Activated CD4-positive, CD25-positive, alpha-beta regulatory T cell (primary cell): ENCODE measurements around the gene HNRNPCL1.
"Not testable (repeated sequence)": the region's sequence is repeated elsewhere in the genome, so short reads cannot be mapped to it uniquely, and the experiment has no call there.

ENCODE experiments used
- DNase-seq, 4 experiments: peaks; one replicate each; lab custom pipeline; 2025; lab: John Stamatoyannopoulos, UW

Gene HNRNPCL1

GRCh38 chr1:12848620-12849019, at the start of gene HNRNPCL1:
Gene HNRNPCL1 (minus strand): TSS chr1:12848720. CDS start chr1:12848289, 431 bp downstream.
- not testable (repeated sequence) for DNase-seq

DNA sequence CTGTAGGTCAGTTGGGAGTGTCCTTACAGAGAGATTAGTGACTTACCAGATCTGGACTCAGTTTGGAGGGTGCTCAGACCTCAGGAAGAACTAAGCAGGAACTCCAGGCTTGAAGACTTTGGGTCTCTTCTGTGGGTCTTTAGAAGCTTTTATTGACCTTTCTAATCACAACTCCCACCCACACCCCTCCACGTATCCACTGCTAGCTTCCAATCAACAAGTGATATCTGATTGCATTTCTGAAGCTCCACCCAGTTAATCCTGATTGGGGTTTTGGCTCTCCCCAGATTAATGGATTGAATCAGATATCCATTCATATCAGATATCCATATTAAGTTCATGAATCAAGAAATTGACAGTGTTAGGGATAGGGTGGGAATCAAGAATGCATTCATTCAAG, 49.6 kb upstream of the HNRNPCL1 start, which contains the start of gene PRAMEF10:
TSS of gene PRAMEF10 (minus strand) at position 101 of the 400 bp plus-strand sequence. CDS start 2,423 bp downstream, outside the sequence.
- not testable (repeated sequence) for DNase-seq

- not testable (repeated sequence) for DNase-seq
Observed at GRCh38 chr1:12886101-12886500, 37.6 kb upstream of the HNRNPCL1 start, which contains the start of gene PRAMEF4. Gene PRAMEF4 (minus strand): TSS chr1:12886201. CDS start chr1:12883394, 2,807 bp downstream.

DNA sequence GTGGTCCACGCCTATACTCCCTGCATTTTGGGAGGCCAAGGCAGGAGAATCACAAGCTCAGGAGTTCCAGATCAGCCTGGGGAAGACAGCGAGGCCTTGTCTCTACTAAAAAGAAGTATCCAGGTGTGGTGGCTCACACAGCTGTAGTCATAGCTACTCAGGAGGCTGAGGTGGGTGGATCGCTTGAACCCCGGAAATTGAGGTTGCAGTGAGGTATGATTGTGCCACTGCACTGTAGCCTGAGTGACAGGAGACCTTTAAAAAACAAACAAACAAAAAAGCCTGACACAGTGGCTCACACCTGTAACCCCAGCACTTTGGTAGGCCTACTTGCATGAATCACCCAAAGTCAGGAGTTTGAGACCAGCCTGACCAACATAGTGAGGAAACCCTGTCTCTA, 29.9 kb upstream of the HNRNPCL1 start:
- not testable (repeated sequence) for DNase-seq

- not testable (repeated sequence) for DNase-seq
Observed at GRCh38 chr1:12863131-12863880, 14.8 kb upstream of the HNRNPCL1 start.

GRCh38 chr1:12856786-12857185, 8.3 kb upstream of the HNRNPCL1 start, which contains the start of gene PRAMEF2:
Gene PRAMEF2 (plus strand): TSS chr1:12857086. CDS start chr1:12859010, 1,924 bp downstream.
- not testable (repeated sequence) for DNase-seq

DNA sequence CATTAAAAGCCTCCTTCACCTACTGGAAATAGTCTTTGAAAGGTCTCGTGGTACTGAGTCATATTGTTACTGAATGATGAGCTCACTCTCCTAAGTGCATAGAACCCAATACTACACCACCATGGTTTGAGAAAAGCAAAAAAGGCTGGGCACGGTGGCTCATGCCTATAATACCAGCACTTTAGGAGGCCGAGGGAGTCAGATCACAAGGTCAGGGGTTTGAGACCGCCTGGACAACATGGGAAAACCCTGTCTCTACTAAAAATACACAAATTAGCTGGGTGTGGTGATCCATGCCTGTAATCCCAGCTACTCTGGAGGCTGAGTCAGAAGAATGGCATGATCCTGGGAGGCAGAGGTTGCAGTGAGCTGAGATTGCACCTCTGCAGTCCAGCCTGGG, 3.3 kb upstream of the HNRNPCL1 start:
- DNase-seq: no peak

DNA sequence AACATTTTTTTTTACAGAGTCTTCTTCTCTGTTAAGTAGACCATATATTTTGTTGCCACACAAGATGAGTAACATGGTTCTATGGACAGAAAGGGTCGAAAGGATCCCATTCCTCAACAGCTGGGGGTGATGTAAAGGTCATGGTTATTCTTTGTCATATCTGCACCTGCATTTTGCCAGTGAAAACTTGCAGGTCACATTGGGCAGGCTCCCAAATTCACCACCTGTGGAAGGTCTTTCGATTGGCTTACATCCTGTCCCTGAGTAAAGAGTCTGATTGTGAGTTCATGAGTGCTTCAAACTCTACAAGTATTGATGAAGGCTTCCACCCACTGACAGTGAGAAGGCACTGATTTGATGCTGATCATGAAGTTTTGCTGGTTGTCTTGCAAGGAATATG, 15.3 kb downstream of the HNRNPCL1 start:
- DNase-seq: not testable (repeated sequence)

DNA sequence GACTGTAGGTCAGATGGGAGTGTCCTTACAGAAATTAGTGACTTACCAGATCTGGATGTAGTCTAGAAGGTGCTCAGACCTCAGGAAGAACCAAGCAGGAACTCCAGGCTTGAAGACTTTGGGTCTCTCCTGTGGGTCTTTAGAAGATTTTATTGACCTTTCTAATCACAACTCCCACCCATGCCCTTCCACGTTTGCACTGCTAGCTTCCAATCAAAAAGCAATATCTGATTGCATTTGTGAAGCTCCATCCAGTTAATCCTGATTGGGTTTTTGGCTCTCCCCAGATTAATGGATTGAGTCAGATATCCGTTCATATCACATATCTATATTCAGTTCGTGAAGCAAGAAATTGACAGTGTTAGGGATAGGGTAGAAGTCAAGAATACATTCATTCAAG, 17.2 kb downstream of the HNRNPCL1 start, which contains the start of gene PRAMEF11:
TSS of gene PRAMEF11 (minus strand) at position 101 of the 400 bp plus-strand sequence. CDS start 2,621 bp downstream, outside the sequence.
- DNase-seq: not testable (repeated sequence)

GRCh38 chr1:12819061-12819460, 29.5 kb downstream of the HNRNPCL1 start:
- DNase-seq: not testable (repeated sequence)

DNA sequence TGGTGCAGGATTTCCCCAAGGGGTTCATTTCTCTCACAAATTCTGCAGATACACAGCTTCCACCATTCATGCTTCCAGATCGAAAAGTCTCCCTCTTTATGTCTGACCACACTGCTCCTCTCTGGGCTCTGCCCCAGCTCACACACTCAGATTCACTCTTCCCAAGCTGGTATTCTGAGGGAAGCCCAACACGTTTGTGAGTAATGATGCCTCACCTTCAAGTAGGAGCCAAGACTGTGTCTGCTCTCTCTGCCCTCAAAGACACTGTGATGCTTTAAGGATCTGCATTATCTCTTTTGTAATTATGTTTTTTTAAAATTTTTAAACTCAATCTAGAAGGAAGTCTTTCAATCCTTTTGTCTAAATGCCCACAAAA, 37.1 kb downstream of the HNRNPCL1 start:
- DNase-seq: no peak

GRCh38 chr1:12810691-12811408, 37.7 kb downstream of the HNRNPCL1 start:
- DNase-seq: no peak

DNA sequence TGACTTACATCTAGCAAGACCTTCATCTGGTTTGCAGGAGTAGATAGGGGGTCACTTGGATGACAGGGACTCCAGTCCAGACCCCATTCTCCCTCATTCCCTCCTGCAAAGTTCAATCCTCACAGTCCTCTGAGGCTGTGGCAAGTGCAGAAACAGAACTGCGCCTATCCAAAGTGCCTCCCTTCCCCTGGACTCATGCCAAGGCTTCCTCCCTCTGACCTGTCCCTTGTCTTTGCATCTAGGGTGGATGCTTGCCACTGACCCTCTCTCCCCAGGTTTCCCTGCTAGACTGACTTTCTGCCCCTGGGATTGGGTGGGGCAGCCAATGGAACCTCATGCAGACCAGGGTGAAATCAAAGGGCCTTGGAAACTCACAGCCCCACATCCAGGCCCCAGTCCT, 38.6 kb downstream of the HNRNPCL1 start:
- no peak for DNase-seq

- no peak for DNase-seq
Observed at GRCh38 chr1:12799730-12800129, 48.8 kb downstream of the HNRNPCL1 start.

DNA sequence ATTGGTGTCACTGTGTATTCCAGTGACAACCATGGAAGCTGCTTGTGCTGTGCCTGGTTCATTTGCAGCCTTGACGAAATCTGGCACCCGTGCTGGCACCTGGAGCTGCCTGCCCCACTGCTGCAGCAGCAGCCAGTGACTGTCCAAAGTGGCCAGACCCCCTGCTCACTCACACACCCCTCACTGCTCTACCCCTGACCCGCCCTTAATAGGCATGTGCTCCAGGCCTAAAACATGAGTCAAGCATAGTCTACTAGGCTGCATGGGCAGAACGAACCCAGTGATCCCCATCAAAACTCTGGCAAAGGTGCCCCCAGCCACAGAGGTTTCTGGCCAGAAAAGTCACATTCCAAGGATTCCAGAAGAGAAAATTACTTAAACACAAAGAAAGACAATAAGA, 49.6 kb downstream of the HNRNPCL1 start:
- no peak for DNase-seq
